ENCODE data around the gene HIVEP3.

Gene HIVEP3

DNA sequence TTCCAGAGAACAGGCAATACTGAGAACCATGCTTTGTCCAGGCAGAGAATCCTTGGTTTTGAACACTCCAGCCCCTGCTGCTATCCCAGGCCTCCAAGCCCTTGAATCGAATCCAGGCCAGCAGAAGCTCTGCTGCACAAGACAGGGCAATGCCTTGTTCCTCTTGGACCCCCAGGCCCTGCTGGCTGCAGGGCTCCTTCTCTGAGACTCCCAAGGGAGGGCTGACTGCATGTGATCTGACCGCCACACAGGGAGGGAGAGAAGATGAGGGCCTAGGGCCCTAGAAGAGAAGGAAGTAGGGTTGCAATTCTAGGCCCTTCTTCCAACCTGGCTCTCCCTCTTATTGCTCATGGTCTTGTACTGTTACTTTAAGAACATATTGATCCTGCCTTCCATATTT, 273.7 kb downstream of the HIVEP3 start:
- POLR2A ChIA-PET, result interaction anchor here (0.6 kb wide), 1 partner anchor 319 kb away, joined by 3 read pairs; no protein-coding TSS in a partner anchor
- Histone ChIP-seq H3K4me1 (ENCODE audit: control extremely low read depth in 1 of 4, control insufficient read depth in 4 of 4, insufficient read depth in 4 of 4, low read length in 3 of 4) (peaks cover 0 to 5% (median 2%) of the 10 kb centered on the region in 4 experiments), H3K9me3 (ENCODE audit: control extremely low read depth in 1 of 5, control insufficient read depth in 4 of 5, insufficient read depth in 2 of 5, low read depth in 1 of 5, low read length in 4 of 5) (no peaks in the 10 kb centered on the region), H3K27ac (ENCODE audit: insufficient read depth in 1 of 2, low read depth in 1 of 2, low read length in 2 of 2, poor library complexity in 1 of 2, severe bottlenecking in 2 of 2) (no peak overlapping the region), H3K4me3 (ENCODE audit: control insufficient read depth in 1 of 7, extremely low read depth in 1 of 7, insufficient read depth in 4 of 7, low read depth in 2 of 7, low read length in 6 of 7) (no peak overlapping the region), H3K27me3 (replicated peaks in 2 of 5; ENCODE audit: control insufficient read depth in 4 of 5, insufficient read depth in 5 of 5, low read length in 4 of 5) (no peaks in the 10 kb centered on the region), H3K36me3 (ENCODE audit: control insufficient read depth in 4 of 4, insufficient read depth in 4 of 4, low read length in 3 of 4) (no peaks in the 10 kb centered on the region)
- WGBS (ENCODE audit: insufficient coverage), result 92% methylated on average over 2 of the region's 2 CpGs
- CTCF ChIA-PET, result no interaction called here
- no peak for DNase-seq

DNA sequence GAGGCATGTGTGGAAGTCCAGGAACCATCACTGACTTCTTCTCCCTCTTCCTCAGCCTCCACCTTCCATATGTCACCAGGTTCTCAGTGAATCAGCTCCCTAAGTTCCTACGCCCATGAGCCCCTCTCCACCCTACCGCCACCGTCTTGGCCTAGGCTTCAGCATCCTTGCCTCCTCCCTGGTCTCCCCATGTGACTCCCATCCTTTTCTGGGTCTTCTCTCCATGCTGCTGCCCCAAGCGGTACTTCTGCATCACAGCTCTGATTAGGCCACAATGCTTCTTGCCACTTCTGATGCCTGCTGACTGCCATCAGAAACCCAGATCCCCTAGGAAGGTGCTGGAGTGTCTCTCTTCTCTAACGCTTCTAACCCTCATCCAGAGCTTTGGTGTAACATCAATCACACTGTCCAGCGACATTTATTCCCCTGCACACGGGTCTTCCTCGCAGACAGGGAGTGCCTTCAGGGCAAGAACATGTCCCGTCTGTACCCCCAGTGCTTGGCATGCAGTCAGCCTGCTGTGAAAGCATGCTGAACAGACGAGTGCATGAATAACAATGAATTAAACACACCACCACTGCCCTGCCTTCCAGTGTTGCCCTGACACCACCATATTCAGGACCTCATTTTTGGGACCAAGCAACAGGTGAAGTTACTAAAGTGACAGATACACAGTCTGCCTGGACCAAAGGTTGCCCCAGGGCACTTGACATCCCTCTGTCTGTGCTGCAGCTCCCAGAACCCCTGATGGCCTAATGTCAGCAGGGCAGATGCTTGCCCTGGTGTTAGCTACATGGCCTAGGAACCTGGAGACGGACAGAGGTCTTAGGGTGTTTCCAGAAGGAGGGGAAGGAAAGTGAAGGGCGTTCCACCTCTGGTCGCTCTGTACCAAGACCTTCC, 275.6 kb downstream of the HIVEP3 start:
- POLR2A ChIA-PET, result no interaction called here
- 100% methylated on average over 10 of the region's 13 CpGs for WGBS (ENCODE audit: insufficient coverage)
- no peaks in the 10 kb centered on the region for H3K9me3 ChIP-seq (ENCODE audit: control extremely low read depth in 1 of 5, control insufficient read depth in 4 of 5, insufficient read depth in 2 of 5, low read depth in 1 of 5, low read length in 4 of 5)
- H3K36me3 ChIP-seq (ENCODE audit: control insufficient read depth in 4 of 4, insufficient read depth in 4 of 4, low read length in 3 of 4), result no peaks in the 10 kb centered on the region
- no peak overlapping the region for H3K27ac ChIP-seq (ENCODE audit: insufficient read depth in 1 of 2, low read depth in 1 of 2, low read length in 2 of 2, poor library complexity in 1 of 2, severe bottlenecking in 2 of 2)
- CTCF ChIA-PET, result no interaction called here
- H3K4me3 ChIP-seq (ENCODE audit: control insufficient read depth in 1 of 7, extremely low read depth in 1 of 7, insufficient read depth in 4 of 7, low read depth in 2 of 7, low read length in 6 of 7), result no peak overlapping the region
- H3K27me3 ChIP-seq (replicated peaks in 2 of 5; ENCODE audit: control insufficient read depth in 4 of 5, insufficient read depth in 5 of 5, low read length in 4 of 5), result no peaks in the 10 kb centered on the region
- peaks cover 0 to 5% (median 0%) of the 10 kb centered on the region in 4 experiments for H3K4me1 ChIP-seq (ENCODE audit: control extremely low read depth in 1 of 4, control insufficient read depth in 4 of 4, insufficient read depth in 4 of 4, low read length in 3 of 4)
- no peak for DNase-seq

DNA sequence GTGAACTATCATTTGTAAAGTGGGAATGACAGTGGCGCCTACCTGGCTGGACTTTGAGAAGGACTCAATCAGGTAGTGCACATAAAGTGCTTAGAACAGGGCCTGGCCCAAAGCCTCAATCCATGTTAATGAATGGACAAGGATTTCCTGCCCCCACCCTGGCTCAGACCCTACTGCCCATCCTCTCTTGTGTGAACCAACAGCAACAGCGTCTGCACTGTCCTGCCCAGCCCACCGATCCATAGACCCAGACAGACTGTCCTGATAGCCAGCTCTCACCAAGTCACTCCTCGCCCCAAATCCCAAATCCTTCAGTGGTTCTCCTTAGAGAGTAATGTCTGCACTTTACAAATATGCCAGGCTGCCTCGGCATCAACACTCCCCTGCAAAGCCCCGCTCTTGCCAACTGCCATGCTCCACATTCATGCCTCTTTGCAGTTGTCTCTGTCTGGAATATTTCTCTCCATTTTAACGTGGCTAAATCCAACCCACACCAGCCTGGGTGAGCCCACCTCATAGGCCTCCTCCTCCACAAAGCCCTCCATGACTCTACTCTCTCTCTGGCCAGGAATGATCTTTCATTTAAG, 276.7 kb downstream of the HIVEP3 start:
- WGBS (ENCODE audit: insufficient coverage), result 96% methylated on average over 7 of the region's 7 CpGs
- Histone ChIP-seq H3K27me3 (replicated peaks in 2 of 5; ENCODE audit: control insufficient read depth in 4 of 5, insufficient read depth in 5 of 5, low read length in 4 of 5) (no peaks in the 10 kb centered on the region), H3K36me3 (ENCODE audit: control insufficient read depth in 4 of 4, insufficient read depth in 4 of 4, low read length in 3 of 4) (no peaks in the 10 kb centered on the region), H3K9me3 (ENCODE audit: control extremely low read depth in 1 of 5, control insufficient read depth in 4 of 5, insufficient read depth in 2 of 5, low read depth in 1 of 5, low read length in 4 of 5) (no peaks in the 10 kb centered on the region), H3K4me3 (ENCODE audit: control insufficient read depth in 1 of 7, extremely low read depth in 1 of 7, insufficient read depth in 4 of 7, low read depth in 2 of 7, low read length in 6 of 7) (no peak overlapping the region), H3K27ac (ENCODE audit: insufficient read depth in 1 of 2, low read depth in 1 of 2, low read length in 2 of 2, poor library complexity in 1 of 2, severe bottlenecking in 2 of 2) (no peak overlapping the region), H3K4me1 (ENCODE audit: control extremely low read depth in 1 of 4, control insufficient read depth in 4 of 4, insufficient read depth in 4 of 4, low read length in 3 of 4) (peaks cover 0 to 5% (median 0%) of the 10 kb centered on the region in 4 experiments)
- ChIA-PET CTCF (no interaction called here), POLR2A (no interaction called here)
- DNase-seq, result no peak

DNA sequence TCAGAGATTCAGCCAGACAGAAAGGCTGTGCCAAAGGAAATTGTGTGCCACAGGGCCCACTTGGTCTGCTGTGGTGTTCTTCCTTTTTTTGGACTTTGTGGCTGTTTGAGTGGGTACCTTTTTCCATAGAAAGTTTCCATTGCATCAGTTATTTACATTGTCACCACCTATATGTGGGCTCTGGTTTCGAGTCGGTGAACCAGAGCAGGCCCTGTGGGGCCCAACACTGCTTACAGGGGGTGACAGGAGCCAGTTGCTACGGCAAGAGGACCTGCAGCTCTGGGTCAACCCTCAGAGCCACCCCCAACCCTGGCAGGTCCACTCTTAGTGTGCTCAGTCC, 277.3 kb downstream of the HIVEP3 start:
- DNase-seq, result no peak
- Histone ChIP-seq H3K4me3 (ENCODE audit: control insufficient read depth in 1 of 7, extremely low read depth in 1 of 7, insufficient read depth in 4 of 7, low read depth in 2 of 7, low read length in 6 of 7) (no peak overlapping the region), H3K9me3 (ENCODE audit: control extremely low read depth in 1 of 5, control insufficient read depth in 4 of 5, insufficient read depth in 2 of 5, low read depth in 1 of 5, low read length in 4 of 5) (no peaks in the 10 kb centered on the region), H3K27ac (ENCODE audit: insufficient read depth in 1 of 2, low read depth in 1 of 2, low read length in 2 of 2, poor library complexity in 1 of 2, severe bottlenecking in 2 of 2) (no peak overlapping the region), H3K27me3 (replicated peaks in 2 of 5; ENCODE audit: control insufficient read depth in 4 of 5, insufficient read depth in 5 of 5, low read length in 4 of 5) (no peaks in the 10 kb centered on the region), H3K36me3 (ENCODE audit: control insufficient read depth in 4 of 4, insufficient read depth in 4 of 4, low read length in 3 of 4) (no peaks in the 10 kb centered on the region), H3K4me1 (ENCODE audit: control extremely low read depth in 1 of 4, control insufficient read depth in 4 of 4, insufficient read depth in 4 of 4, low read length in 3 of 4) (peaks cover 0 to 5% (median 0%) of the 10 kb centered on the region in 4 experiments)
- CTCF ChIA-PET, result no interaction called here
- no CpG with 5 or more reads among the region's 3 CpGs for WGBS (ENCODE audit: insufficient coverage)
- POLR2A ChIA-PET, result interaction anchor here (0.6 kb wide), 1 partner anchor 13 kb away, joined by 3 read pairs; no protein-coding TSS in a partner anchor

DNA sequence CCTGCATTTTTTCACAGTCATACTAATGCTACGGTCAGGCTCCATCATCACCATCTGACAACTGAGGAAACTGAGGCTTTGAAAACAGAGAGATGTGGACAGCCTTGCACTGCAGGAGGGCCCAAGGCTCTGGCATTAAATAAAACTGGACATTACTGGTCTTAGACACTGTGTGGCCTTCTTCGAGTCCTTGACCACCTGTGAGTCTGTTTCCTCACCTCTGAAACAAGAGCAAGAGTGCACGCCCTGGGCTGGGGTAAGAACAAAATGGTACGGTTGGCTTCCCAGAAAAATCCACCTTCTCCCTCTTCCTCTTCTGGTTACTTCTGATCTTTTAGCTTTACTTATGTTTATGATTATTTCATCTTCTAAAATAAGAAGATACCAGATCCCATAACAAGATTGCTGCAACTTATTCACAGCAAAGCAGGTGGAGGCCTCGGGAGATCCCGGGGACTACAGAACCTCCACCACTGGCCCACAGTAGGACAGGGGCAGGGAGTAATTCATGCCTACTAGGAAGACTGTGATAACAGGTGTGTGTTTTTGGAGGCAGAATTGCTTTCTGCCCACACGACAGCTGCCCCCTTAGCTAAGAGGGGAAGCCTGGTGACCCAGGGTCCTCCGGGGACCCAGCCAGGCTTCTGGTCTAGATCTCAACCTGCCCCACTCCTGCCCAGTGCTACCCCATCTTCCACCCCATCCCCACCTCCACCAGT, 277.8 kb downstream of the HIVEP3 start:
- Histone ChIP-seq H3K9me3 (ENCODE audit: control extremely low read depth in 1 of 5, control insufficient read depth in 4 of 5, insufficient read depth in 2 of 5, low read depth in 1 of 5, low read length in 4 of 5) (no peaks in the 10 kb centered on the region), H3K27me3 (replicated peaks in 2 of 5; ENCODE audit: control insufficient read depth in 4 of 5, insufficient read depth in 5 of 5, low read length in 4 of 5) (no peaks in the 10 kb centered on the region), H3K36me3 (ENCODE audit: control insufficient read depth in 4 of 4, insufficient read depth in 4 of 4, low read length in 3 of 4) (no peaks in the 10 kb centered on the region), H3K4me3 (ENCODE audit: control insufficient read depth in 1 of 7, extremely low read depth in 1 of 7, insufficient read depth in 4 of 7, low read depth in 2 of 7, low read length in 6 of 7) (no peak overlapping the region), H3K4me1 (ENCODE audit: control extremely low read depth in 1 of 4, control insufficient read depth in 4 of 4, insufficient read depth in 4 of 4, low read length in 3 of 4) (peaks cover 0 to 5% (median 0%) of the 10 kb centered on the region in 4 experiments), H3K27ac (ENCODE audit: insufficient read depth in 1 of 2, low read depth in 1 of 2, low read length in 2 of 2, poor library complexity in 1 of 2, severe bottlenecking in 2 of 2) (no peak overlapping the region)
- POLR2A ChIA-PET, result interaction anchor here (0.6 kb wide), 1 partner anchor 14 kb away, joined by 3 read pairs; no protein-coding TSS in a partner anchor
- WGBS (ENCODE audit: insufficient coverage), result 93% methylated on average over 4 of the region's 8 CpGs
- CTCF ChIA-PET, result interaction anchor here (1.0 kb wide), 1 partner anchor 13 kb away, joined by 3 read pairs; no protein-coding TSS in a partner anchor
- no peak for DNase-seq

DNA sequence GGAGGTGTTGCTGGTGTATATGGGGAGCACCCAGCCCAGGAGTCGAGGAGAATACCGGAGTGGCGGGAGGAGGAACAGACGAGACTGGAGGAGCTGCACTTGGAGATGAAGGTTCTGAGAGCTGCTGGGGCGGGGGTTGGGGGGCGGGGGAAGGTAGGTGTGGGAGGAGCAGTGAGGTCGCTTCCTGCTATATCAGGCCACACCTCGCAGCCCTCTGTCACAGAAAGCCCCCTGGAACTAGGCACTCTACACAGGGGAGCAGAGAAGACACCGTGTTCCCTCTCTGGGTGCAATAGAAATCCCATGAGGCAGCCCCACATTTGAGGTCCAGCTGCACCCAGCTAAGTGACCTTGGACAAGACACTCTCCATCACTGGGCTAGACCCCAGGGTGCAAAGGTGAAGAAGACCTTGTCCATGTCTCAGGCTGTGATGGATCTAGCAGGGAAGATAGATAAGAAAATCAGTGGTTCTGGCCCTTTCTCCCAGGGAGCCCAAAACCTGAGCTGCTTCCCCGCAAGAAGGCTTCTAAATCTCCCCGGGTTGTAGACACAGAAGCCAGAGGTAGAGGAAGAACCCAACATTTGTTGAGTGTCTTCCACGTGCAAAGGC, 278.5 kb downstream of the HIVEP3 start:
- POLR2A ChIA-PET, result no interaction called here
- WGBS (ENCODE audit: insufficient coverage), result 96% methylated on average over 4 of the region's 12 CpGs
- no peak overlapping the region for H3K27ac ChIP-seq (ENCODE audit: insufficient read depth in 1 of 2, low read depth in 1 of 2, low read length in 2 of 2, poor library complexity in 1 of 2, severe bottlenecking in 2 of 2)
- no peak overlapping the region for H3K4me3 ChIP-seq (ENCODE audit: control insufficient read depth in 1 of 7, extremely low read depth in 1 of 7, insufficient read depth in 4 of 7, low read depth in 2 of 7, low read length in 6 of 7)
- no peaks in the 10 kb centered on the region for H3K9me3 ChIP-seq (ENCODE audit: control extremely low read depth in 1 of 5, control insufficient read depth in 4 of 5, insufficient read depth in 2 of 5, low read depth in 1 of 5, low read length in 4 of 5)
- no peaks in the 10 kb centered on the region for H3K36me3 ChIP-seq (ENCODE audit: control insufficient read depth in 4 of 4, insufficient read depth in 4 of 4, low read length in 3 of 4)
- no peaks in the 10 kb centered on the region for H3K27me3 ChIP-seq (replicated peaks in 2 of 5; ENCODE audit: control insufficient read depth in 4 of 5, insufficient read depth in 5 of 5, low read length in 4 of 5)
- peaks cover 0 to 5% (median 0%) of the 10 kb centered on the region in 4 experiments for H3K4me1 ChIP-seq (ENCODE audit: control extremely low read depth in 1 of 4, control insufficient read depth in 4 of 4, insufficient read depth in 4 of 4, low read length in 3 of 4)
- DNase-seq, result no peak
- CTCF ChIA-PET, result interaction anchor here (1.0 kb wide), 1 partner anchor 13 kb away, joined by 3 read pairs; no protein-coding TSS in a partner anchor

All from common myeloid progenitor, CD34-positive (primary cell).